ENCODE data around the gene ZNF282.

ZNF282 gene

GRCh38 chr7:149195180-149196150 is at the start of gene ZNF282:
ZNF282 (plus strand) TSS chr7:149195546; CDS start chr7:149195590, 44 bp downstream.
- TF ChIP-seq ZFX (IDR thresholded peaks at IDR 0.05) (peak; percentile 100), CTCF (conservative IDR thresholded peaks at IDR 0.05) (peak; percentile 95)
- H3K27ac ChIP-seq, result peak within 1 kb of the TSS; percentile 93

DNA sequence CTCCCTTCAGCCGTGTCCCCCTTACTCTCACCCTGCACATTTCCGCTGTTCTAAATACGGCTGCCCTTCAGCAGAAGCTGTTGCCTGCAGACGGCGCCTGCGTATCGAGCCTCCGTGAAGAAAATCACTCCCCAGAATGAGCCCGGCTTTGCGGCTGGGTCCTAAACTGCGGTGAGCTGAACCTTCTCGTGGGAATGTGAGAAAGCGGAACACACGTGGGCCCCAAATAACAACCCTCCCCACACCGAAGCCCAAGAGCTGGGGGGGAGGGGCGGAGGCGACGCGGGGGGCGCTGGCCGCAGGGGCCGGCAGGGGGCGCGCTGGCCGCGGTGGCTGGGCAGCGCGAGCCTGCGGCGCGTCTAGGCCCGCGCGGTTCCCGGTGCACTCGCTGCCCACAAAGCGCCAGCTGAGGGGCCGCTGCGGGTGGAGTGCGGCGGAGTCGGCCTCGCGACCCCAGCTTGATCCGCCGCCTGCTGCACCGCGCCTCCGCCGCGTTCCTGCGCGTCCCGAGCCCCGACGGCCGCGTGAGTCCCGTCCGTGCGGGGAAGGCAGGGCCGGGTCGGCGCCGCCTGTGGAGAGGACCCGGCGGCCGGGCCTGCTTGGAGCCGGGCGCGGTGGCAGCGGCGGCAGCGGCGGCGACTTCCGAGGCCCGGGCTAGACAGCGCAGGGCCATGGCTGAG is 48.1 kb upstream of the ZNF282 start, which contains the start of gene ZNF398:
Gene ZNF398 (plus strand): TSS at position 382 of the 680 bp plus-strand sequence. CDS start 290 bp downstream, at position 672.
- peak within 1 kb of the TSS; percentile 91 for H3K27ac ChIP-seq
- TF ChIP-seq CTCF (conservative IDR thresholded peaks at IDR 0.05), result peak; percentile 100
- TF ChIP-seq ZFX (IDR thresholded peaks at IDR 0.05), result peak; percentile 100

DNA sequence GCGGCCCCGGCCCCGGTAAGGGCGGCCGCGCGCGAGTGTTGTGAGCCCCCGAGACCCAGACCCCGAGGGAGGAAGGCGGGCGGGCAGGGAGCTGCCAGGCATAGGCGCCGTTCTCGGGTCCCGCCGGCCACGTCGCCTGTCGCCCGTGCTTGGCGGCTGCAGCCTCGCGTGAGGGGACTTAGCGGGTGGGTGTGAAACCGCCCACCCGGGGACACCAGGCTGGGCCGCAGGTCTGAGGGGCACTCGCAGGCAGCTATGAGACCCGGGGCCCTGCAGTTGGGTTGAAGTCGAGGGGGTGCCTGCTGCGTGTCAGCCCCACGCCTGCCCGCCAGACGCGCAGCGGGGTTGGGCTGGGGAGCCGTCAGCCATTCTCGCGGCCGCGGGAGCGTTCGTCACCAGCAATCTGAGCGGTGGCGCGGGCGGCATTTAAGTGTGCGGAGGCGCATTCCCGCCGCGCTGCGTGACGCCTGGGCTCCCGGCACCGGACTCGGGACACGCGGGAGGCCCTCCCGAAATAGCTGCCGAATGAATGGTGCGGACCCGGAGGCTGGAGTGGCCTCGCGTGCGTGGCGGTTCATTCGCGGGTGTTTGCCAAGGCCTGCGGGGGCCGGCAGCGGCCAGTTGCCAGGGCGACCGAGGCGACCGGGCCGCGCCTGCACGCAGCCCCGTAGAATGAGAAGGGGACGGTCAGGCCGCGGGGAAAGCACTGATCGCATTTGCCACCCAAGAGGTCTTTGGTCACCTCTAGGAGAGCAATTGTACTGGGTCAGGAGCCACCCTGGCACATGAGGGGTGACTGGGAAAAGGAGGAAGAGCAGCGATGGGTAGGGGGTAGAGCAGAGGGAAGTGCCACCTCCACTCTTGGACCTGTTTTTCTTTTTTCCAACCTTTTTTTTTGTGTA is 47.3 kb upstream of the ZNF282 start:
- peak; percentile 98 for TF ChIP-seq ZFX (IDR thresholded peaks at IDR 0.05)
- no peak for TF ChIP-seq CTCF (conservative IDR thresholded peaks at IDR 0.05)
- H3K27ac ChIP-seq, result peak overlapping the region; percentile 91

- no peak overlapping the region for H3K27ac ChIP-seq
- TF ChIP-seq CTCF (conservative IDR thresholded peaks at IDR 0.05) (no peak), ZFX (IDR thresholded peaks at IDR 0.05) (no peak)
Observed at GRCh38 chr7:149150981-149151380, 44.4 kb upstream of the ZNF282 start.

DNA sequence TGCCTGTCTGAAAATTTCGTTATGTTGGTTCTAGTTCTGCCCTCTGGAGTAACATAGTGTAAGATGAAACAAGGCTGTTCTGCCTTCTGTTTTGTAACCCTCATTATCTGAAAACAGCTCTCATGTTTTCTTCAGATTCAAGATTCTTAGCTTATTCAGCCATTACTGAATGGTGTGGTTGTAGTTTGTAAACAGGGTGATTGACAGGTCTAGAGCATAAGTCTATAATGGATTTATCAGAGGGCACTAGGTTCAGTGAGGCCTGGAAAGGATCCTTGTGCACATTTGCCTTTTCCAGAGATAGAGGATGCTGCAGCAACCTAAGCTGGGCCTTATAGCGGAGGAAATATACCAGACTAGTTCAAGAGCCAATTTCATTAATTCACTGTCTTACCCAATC is 42.0 kb upstream of the ZNF282 start:
- H3K27ac ChIP-seq, result no peak overlapping the region
- TF ChIP-seq ZFX (IDR thresholded peaks at IDR 0.05) (no peak), CTCF (conservative IDR thresholded peaks at IDR 0.05) (no peak)

DNA sequence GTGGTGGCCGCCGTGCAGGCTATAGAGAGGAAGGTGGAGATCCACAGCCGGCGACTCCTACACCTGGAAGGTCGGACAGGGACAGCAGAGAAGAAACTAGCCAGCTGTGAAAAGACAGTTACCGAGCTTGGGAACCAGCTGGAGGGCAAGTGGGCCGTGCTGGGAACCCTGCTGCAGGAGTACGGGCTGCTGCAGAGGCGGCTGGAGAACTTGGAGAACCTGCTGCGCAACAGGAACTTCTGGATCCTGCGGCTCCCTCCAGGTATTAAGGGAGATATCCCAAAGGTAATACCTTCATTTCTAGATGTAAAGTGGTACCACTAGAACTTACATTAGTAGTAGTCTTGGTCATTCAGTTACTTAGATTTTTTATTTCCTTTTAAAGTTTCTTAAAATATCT is 41.3 kb upstream of the ZNF282 start:
- no peak overlapping the region for H3K27ac ChIP-seq
- TF ChIP-seq CTCF (conservative IDR thresholded peaks at IDR 0.05) (no peak), ZFX (IDR thresholded peaks at IDR 0.05) (no peak)
